ENCODE measurements around the gene NOL11. TPM values are rescaled to one million over a fixed set of nuclear protein-coding genes. Genes with fewer than 3 reads are reported as not detected.
"Not testable (repeated sequence)": the region's sequence is repeated elsewhere in the genome, so short reads cannot be mapped to it uniquely, and the experiment has no call there.

Gene NOL11
- total RNA-seq, 2 donors from 2014 or later, result 18.6 to 18.9 TPM

DNA sequence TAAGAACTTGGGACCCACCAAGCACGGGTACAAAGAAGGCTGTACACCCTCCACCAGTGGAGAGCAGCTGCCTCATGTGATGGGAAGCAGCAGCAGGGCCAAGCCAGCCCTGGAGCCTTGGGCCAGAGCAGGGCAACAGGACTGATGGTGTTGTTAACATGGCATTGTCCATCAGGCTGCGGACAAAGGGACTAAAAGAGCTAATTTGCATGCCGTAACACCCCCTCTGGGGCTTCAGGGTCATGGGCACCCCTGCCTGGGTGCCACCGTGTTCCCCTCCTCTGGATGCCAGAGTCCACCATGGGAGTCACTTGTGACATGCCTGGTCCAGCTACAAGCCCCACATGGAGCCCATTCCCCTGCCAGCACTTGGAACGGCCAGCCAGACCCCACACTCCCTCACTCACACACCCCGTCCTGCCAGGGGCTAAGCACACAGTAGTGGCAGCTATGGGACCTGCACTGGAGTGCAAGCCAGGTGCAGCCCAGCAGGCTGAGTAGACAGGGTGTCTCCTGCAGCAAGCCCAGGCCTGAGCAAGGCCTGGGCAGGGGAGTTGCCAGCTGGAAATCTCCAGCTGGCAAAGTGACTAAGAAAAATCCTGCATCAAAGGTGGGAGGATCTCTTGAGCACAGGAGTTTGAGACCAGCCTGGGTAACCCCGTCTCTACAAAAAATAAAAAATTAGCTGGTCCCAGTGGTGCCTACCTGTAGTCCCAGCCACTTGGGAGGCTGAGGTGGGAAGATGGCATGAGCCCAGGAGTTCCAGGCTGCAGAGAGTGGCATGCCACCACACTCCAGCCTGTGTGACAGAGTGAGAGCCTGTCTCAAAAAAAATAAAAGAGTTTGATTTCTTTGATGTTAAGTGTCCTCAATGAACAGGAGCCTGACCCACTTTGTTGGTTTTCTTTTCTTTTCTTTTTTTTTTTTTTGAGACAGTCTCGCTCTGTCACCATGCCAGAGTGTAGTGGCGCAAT is 33.7 kb downstream of the NOL11 start:
- H3K4me1 ChIP-seq, result no peaks in the 10 kb centered on the region
- peaks cover 25% of the 10 kb centered on the region for H3K36me3 ChIP-seq
- no peak for DNase-seq (ENCODE audit: low spot score)

DNA sequence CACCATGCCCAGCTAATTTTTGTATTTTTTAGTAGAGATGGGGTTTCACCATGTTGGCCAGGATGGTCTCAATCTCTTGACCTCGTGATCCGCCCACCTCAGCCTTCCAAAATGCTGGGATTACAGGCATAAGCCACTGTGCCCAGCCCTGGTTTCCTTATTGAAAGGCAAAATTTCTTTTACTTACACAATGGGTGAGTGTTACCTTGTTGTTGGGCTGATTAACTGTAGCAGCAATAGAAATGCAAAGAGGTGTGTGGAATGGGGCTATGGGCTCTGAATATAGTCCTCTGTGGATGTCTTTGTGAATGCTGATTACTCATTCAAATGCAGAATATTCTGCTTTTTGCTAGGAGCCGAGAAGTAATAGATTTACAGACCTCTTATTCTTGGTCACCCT is 34.4 kb downstream of the NOL11 start:
- H3K27ac ChIP-seq; H3K4me1 ChIP-seq; H3K27me3 ChIP-seq; H3K4me3 ChIP-seq; DNase-seq (ENCODE audit: low spot score); H3K9me3 ChIP-seq: not testable (repeated sequence)
- H3K36me3 ChIP-seq, result peaks cover 21% of the 10 kb centered on the region

More for the DNA sequence above, 33.7 kb downstream of the NOL11 start:
- no peak overlapping the region for H3K4me3 ChIP-seq
- no peaks in the 10 kb centered on the region for H3K9me3 ChIP-seq
- no peak overlapping the region for H3K27ac ChIP-seq
- H3K27me3 ChIP-seq, result no peaks in the 10 kb centered on the region
- TF ChIP-seq CTCF (IDR thresholded peaks at IDR 0.05), result no peak

DNA sequence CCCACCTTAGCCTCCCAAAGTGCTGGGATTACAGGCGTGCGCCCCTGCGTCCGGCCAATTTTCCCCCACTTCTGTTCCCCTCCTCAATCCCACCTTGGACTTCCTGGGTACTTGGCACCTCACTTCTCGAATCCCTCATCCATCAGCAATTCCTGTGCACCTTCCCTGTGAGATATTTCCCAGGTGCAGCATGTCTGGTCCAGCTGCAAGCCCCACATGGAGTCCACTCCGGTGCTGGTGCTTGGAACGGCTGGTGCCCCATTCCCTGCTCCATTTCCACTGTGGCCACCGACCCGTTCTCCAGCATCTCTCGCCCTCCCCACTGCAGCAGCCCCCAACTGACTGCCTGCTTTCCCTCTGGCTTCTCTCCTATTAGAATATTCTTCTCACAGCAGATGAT is 35.3 kb downstream of the NOL11 start:
- Histone ChIP-seq H3K27me3 (no peaks in the 10 kb centered on the region), H3K36me3 (peaks cover 14% of the 10 kb centered on the region), H3K4me3 (no peak overlapping the region), H3K27ac (no peak overlapping the region), H3K4me1 (no peaks in the 10 kb centered on the region), H3K9me3 (no peaks in the 10 kb centered on the region)
- no peak for DNase-seq (ENCODE audit: low spot score)
- TF ChIP-seq CTCF (IDR thresholded peaks at IDR 0.05), result no peak

- no peak for DNase-seq (ENCODE audit: low spot score)
- Histone ChIP-seq H3K27ac (no peak overlapping the region), H3K9me3 (no peaks in the 10 kb centered on the region), H3K27me3 (no peaks in the 10 kb centered on the region), H3K36me3 (peaks cover 4% of the 10 kb centered on the region), H3K4me1 (no peaks in the 10 kb centered on the region), H3K4me3 (no peak overlapping the region)
- TF ChIP-seq CTCF (IDR thresholded peaks at IDR 0.05), result no peak
These were observed 36.3 kb downstream of the NOL11 start for GRCh38 chr17:67754001-67754400.

DNA sequence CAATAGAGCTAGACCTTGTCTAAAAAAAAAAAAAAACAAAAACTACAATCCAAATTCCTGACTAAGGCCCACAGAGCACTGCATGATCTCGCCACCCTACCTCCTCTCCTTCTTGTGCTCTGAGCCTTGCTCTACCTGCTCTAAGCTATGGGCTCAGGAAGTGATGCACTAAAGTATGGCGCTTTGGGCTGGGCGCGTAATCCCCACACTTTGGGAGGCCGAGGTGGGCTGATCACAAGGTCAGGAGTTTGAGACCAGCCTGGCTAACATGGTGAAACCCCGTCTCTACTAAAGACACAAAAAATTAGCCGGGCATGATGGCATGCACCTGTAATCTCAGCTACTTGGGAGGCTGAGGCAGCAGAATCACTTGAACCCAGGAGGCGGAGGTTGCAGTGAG is 37.0 kb downstream of the NOL11 start:
- H3K27me3 ChIP-seq; DNase-seq (ENCODE audit: low spot score); H3K9me3 ChIP-seq; H3K4me1 ChIP-seq; H3K36me3 ChIP-seq; H3K27ac ChIP-seq; H3K4me3 ChIP-seq: not testable (repeated sequence)

DNA sequence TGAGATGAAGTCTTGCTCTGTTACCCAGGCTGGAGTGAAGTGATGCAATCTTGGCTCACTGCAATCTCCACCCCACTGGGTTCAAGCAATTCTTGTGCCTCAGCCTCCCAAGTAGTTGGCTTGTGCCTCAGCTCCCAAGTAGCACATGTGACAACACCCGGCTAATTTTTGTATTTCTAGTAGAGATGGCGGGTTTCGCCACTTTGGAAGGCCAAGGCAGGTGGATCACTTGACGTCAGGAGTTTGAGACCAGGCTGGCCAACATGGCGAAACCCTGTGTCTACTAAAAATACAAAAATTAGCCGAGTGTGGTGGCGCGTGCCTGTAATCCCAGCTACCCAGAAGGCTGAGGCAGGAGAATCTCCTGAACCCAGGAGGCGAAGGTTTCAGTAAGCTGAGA is 39.0 kb downstream of the NOL11 start:
- H3K27me3 ChIP-seq; H3K4me1 ChIP-seq; DNase-seq (ENCODE audit: low spot score); H3K4me3 ChIP-seq; H3K36me3 ChIP-seq; H3K9me3 ChIP-seq; H3K27ac ChIP-seq: not testable (repeated sequence)

- H3K27me3 ChIP-seq, result no peaks in the 10 kb centered on the region
- H3K36me3 ChIP-seq, result no peaks in the 10 kb centered on the region
- H3K4me1 ChIP-seq, result peaks cover 0 to 5% of the 10 kb centered on the region in 2 donors
- peak overlapping the region; percentile 27 to 39 for H3K27ac ChIP-seq
- no peak overlapping the region for H3K4me3 ChIP-seq
- no peaks in the 10 kb centered on the region for H3K9me3 ChIP-seq
- no peak for TF ChIP-seq CTCF (IDR thresholded peaks at IDR 0.05)
- DNase-seq (ENCODE audit: low spot score), result peak; percentile 64
These were observed 41.8 kb downstream of the NOL11 start for GRCh38 chr17:67759355-67760171.

Measured in right atrium auricular region (tissue), 2 donors.